IMR-90 (cell line): ENCODE results near the gene BPIFB2. TPM values are rescaled to one million over a fixed set of nuclear protein-coding genes. Genes with fewer than 3 reads are reported as not detected.

ENCODE experiments used
- ATAC-seq: fragments of 200-7000 bp; cut with Tn5 transposase; 2 replicates; pipeline ENCODE4 v1.9.1; 2020; ENCODE audit warnings: low read depth, mild to moderate bottlenecking, moderate library complexity
- BruUV-seq: library from RNA; stranded (reverse); fragments of 400-500 nt; replicated peaks from 2 replicates; lab custom pipeline; 2021; lab: Mats Ljungman, UMichigan
- CTCF ChIA-PET: fragments of 300-600 bp; formaldehyde crosslinking; extraction: SDS; loops from one replicate; lab custom pipeline; 2021; ENCODE audit warnings: antibody characterized with exemption; lab: Yijun Ruan, JAX
- POLR2A ChIA-PET: fragments of 300-600 bp; sonication (Branson Sonifier 250); formaldehyde crosslinking; loops from one replicate; lab custom pipeline; 2022; ENCODE audit warnings: antibody characterized with exemption; ENCODE audit not compliant: unreplicated experiment; lab: Charles Lee
- DNase-seq: peaks from one replicate; pipeline ENCODE4 v3.0.0; 2013
- H2AFZ ChIP-seq: replicated peaks from 2 replicates; pipeline ENCODE3; 2013; ENCODE audit warnings: low read length, mild to moderate bottlenecking; ENCODE audit not compliant: poor library complexity
- H2AK5ac ChIP-seq: 2 replicates; pipeline ENCODE4 v1.6.1; 2013; ENCODE audit warnings: low read depth, low read length, inconsistent platforms
- H2AK9ac ChIP-seq: replicated peaks from 2 replicates; pipeline ENCODE3; 2013; ENCODE audit warnings: mild to moderate bottlenecking, low read depth, low read length, moderate library complexity; ENCODE audit not compliant: poor library complexity
- H2BK120ac ChIP-seq: 2 replicates; pipeline ENCODE4 v1.6.1; 2013; ENCODE audit warnings: low read depth, low read length, inconsistent platforms
- H2BK15ac ChIP-seq: 3 replicates; pipeline ENCODE4 v1.6.1; 2013; ENCODE audit warnings: low read depth, low read length, inconsistent platforms
- H2BK20ac ChIP-seq: 2 replicates; pipeline ENCODE4 v1.6.1; 2013; ENCODE audit warnings: low read depth, mild to moderate bottlenecking, inconsistent platforms, low read length, moderate library complexity
- H2BK5ac ChIP-seq: 2 replicates; pipeline ENCODE4 v1.6.1; 2013; ENCODE audit warnings: mild to moderate bottlenecking, low read depth, low read length, inconsistent platforms; ENCODE audit not compliant: poor library complexity, severe bottlenecking
- H3K14ac ChIP-seq: replicated peaks from 2 replicates; pipeline ENCODE4 v1.6.1; 2013; ENCODE audit warnings: low read depth, low read length, inconsistent platforms
- H3K18ac ChIP-seq: 2 replicates; pipeline ENCODE4 v1.6.1; 2013; ENCODE audit warnings: low read depth, low read length, control low read depth
- H3K23ac ChIP-seq: 2 replicates; pipeline ENCODE4 v1.6.1; 2013; ENCODE audit warnings: low read depth, low read length, inconsistent platforms
- H3K27ac ChIP-seq: 2 replicates; pipeline ENCODE4 v1.5.1; 2013; ENCODE audit warnings: mild to moderate bottlenecking, control low read depth, low read length; ENCODE audit not compliant: insufficient read depth
- H3K27me3 ChIP-seq: 2 replicates; pipeline ENCODE4 v1.6.1; 2013; ENCODE audit warnings: low read length; ENCODE audit not compliant: control insufficient read depth, insufficient read depth
- H3K36me3 ChIP-seq: 2 replicates; pipeline ENCODE4 v1.6.1; 2013; ENCODE audit warnings: low read length, mixed read lengths; ENCODE audit not compliant: control insufficient read depth, insufficient read depth
- H3K4ac ChIP-seq: 2 replicates; pipeline ENCODE4 v1.6.1; 2013; ENCODE audit warnings: low read depth, low read length, inconsistent platforms
- H3K4me1 ChIP-seq: 2 replicates; pipeline ENCODE4 v1.6.1; 2013; ENCODE audit warnings: low read length, mixed read lengths; ENCODE audit not compliant: control insufficient read depth, insufficient read depth
- H3K4me2 ChIP-seq: 2 replicates; pipeline ENCODE4 v1.6.1; 2013; ENCODE audit warnings: low read depth, mild to moderate bottlenecking, control low read depth, low read length, moderate library complexity
- H3K4me3 ChIP-seq: 2 replicates; pipeline ENCODE4 v1.5.1; 2013; ENCODE audit warnings: low read depth, mild to moderate bottlenecking, control low read depth, low read length, moderate library complexity; ENCODE audit not compliant: insufficient read depth
- H3K56ac ChIP-seq: 2 replicates; pipeline ENCODE4 v1.6.1; 2013; ENCODE audit warnings: low read length, inconsistent platforms; ENCODE audit not compliant: insufficient read depth; ENCODE audit errors: extremely low read depth
- H3K79me1 ChIP-seq, 2 experiments: 2 replicates each; pipeline ENCODE4 v1.6.1; 2013; ENCODE audit warnings: low read length in 2 of 2, inconsistent platforms in 1 of 2, low read depth in 1 of 2
- H3K9ac ChIP-seq: 2 replicates; pipeline ENCODE4 v1.6.1; 2013; ENCODE audit warnings: low read depth, low read length, control low read depth
- H3K9me1 ChIP-seq: 2 replicates; pipeline ENCODE4 v1.6.1; 2013; ENCODE audit warnings: low read length, inconsistent platforms; ENCODE audit not compliant: insufficient read depth
- H3K9me3 ChIP-seq: 2 replicates; pipeline ENCODE4 v1.6.1; 2013; ENCODE audit warnings: low read length; ENCODE audit not compliant: control insufficient read depth, insufficient read depth
- H4K20me1 ChIP-seq: 2 replicates; pipeline ENCODE4 v1.6.1; 2013; ENCODE audit warnings: low read length, inconsistent platforms; ENCODE audit not compliant: insufficient read depth
- H4K5ac ChIP-seq: 2 replicates; pipeline ENCODE4 v1.6.1; 2013; ENCODE audit warnings: mild to moderate bottlenecking, low read depth, low read length, control low read depth
- H4K8ac ChIP-seq, 2 experiments: 2 replicates each; pipeline ENCODE4 v1.6.1; 2013; ENCODE audit warnings: low read depth in 2 of 2, low read length in 2 of 2, control low read depth in 1 of 2, inconsistent platforms in 1 of 2
- H4K91ac ChIP-seq: 2 replicates; pipeline ENCODE4 v1.6.1; 2013; ENCODE audit warnings: low read depth, low read length, inconsistent platforms; ENCODE audit not compliant: insufficient read depth
- MXI1 ChIP-seq: IDR thresholded peaks from 2 replicates; pipeline ENCODE4 v1.6.1; 2012; ENCODE audit warnings: low read depth, mild to moderate bottlenecking, low read length, moderate library complexity, borderline replicate concordance
- SMC3 ChIP-seq: fragments of 150-350 bp; IDR thresholded peaks from 2 replicates; pipeline ENCODE4 v1.6.1; 2016; ENCODE audit warnings: low read depth, mild to moderate bottlenecking, antibody characterized with exemption, low read length, moderate library complexity
- WGBS, 2 experiments: methylation state at CpG; one replicate each; pipeline versions ENCODE4 v1.1.5 to v1.1.7; 2013; ENCODE audit warnings: missing lambda C conversion rate in 2 of 2; ENCODE audit not compliant: insufficient read length in 1 of 2; ENCODE audit errors: extremely low coverage in 2 of 2; 5-methylcytosine and 5-hydroxymethylcytosine counted together
- dilution Hi-C: fragments of 300-500 bp; cut with HindIII; formaldehyde crosslinking; loops from one replicate; pipeline ENCODE4 v1.14.3; 2018; ENCODE audit warnings: low sequenced_read_pairs; ENCODE audit not compliant: unreplicated experiment
- in situ Hi-C: fragments of 300-500 bp; cut with MboI; formaldehyde crosslinking; loops from 3 replicates; pipeline ENCODE4 v1.14.3; 2019; ENCODE audit warnings: low sequenced_read_pairs, inconsistent platforms, mixed read lengths
- intact Hi-C: fragments of 100-400 bp; cut with micrococcal nuclease; formaldehyde crosslinking; loops from 2 replicates; pipeline ENCODE4 v1.10.0; 2022
- polyA plus RNA-seq, 3 experiments: library from polyadenylated mRNA; depleted of rRNA; stranded (reverse); fragments of >200 nt; gene quantifications; 2 replicates each; pipeline ENCODE4 v1.2.3, GENCODE V29; 2012; ENCODE audit warnings: low replicate concordance in 1 of 3
- total RNA-seq: library from RNA; depleted of rRNA; stranded (reverse); fragments of >200 nt; gene quantifications from 2 replicates; pipeline ENCODE4 v1.2.3, GENCODE V29; 2012

BPIFB2 gene
- total and polyA plus RNA-seq, 2 of the 4 experiments (the other 2 are of a cell fraction), result not detected

- Histone ChIP-seq H3K14ac (no peak overlapping the region), H2BK15ac (no peak overlapping the region), H3K36me3 (no peaks in the 10 kb centered on the region), H4K91ac (no peak overlapping the region), H2AFZ (peak overlapping the region; percentile 19), H3K23ac (no peak overlapping the region), H3K56ac (no peak overlapping the region), H3K9ac (no peak overlapping the region), H4K20me1 (no peaks in the 10 kb centered on the region), H2AK9ac (peak overlapping the region; percentile 24), H3K4ac (no peak overlapping the region), H2AK5ac (no peak overlapping the region), H3K9me3 (no peaks in the 10 kb centered on the region), H4K8ac (no peak overlapping the region), H3K4me1 (no peaks in the 10 kb centered on the region), H3K18ac (no peak overlapping the region), H2BK120ac (no peak overlapping the region), H4K5ac (no peak overlapping the region), H3K9me1 (no peaks in the 10 kb centered on the region), H3K4me3 (no peak overlapping the region), H3K27ac (no peak overlapping the region), H3K4me2 (no peak overlapping the region), H3K79me1 (no peaks in the 10 kb centered on the region), H2BK20ac (no peak overlapping the region), H2BK5ac (no peak overlapping the region), H3K27me3 (peaks cover 14% of the 10 kb centered on the region)
- no CpG with 5 or more reads among the region's 7 CpGs for WGBS, 2 experiments
- no peak for ATAC-seq
- no TSS peak for BruUV-seq
- DNase-seq, result no peak
- ChIA-PET CTCF (no interaction called here), POLR2A (no interaction called here)
- dilution Hi-C loops, result no loop called here
- TF ChIP-seq MXI1 (no peak), SMC3 (no peak)
- in situ Hi-C loops, result no loop called here
- intact Hi-C loops, result no loop called here
These were observed 9.1 kb downstream of the BPIFB2 start for GRCh38 chr20:33016581-33017109.
